HG03442 (cell line): ENCODE results near the gene LIN54.
"Not testable (repeated sequence)": the region's sequence is repeated elsewhere in the genome, so short reads cannot be mapped to it uniquely, and the experiment has no call there.

Experiments used
- ATAC-seq: cut with Tn5 transposase; IDR thresholded peaks from one replicate; pipeline ENCODE4 v1.9.1; 2021; ENCODE audit warnings: mild to moderate bottlenecking, moderate library complexity; ENCODE audit not compliant: unreplicated experiment

The LIN54 gene

GRCh38 chr4:83010522-83011318, at the start of gene LIN54:
LIN54 (minus strand) TSS chr4:83010823; CDS start chr4:82984844, 25,979 bp downstream.
- ATAC-seq, result peak; percentile 37

- no peak for ATAC-seq
Observed at GRCh38 chr4:83054928-83055327, 44.3 kb upstream of the LIN54 start.

- ATAC-seq, result not testable (repeated sequence)
Observed at GRCh38 chr4:83048781-83049180, 38.2 kb upstream of the LIN54 start.

GRCh38 chr4:83046693-83047473, 36.3 kb upstream of the LIN54 start:
- no peak for ATAC-seq

GRCh38 chr4:83043801-83044407, 33.3 kb upstream of the LIN54 start:
- ATAC-seq, result no peak

- not testable (repeated sequence) for ATAC-seq
Observed at GRCh38 chr4:83043157-83043556, 32.5 kb upstream of the LIN54 start.

- ATAC-seq, result no peak
Observed at GRCh38 chr4:83040269-83040668, 29.6 kb upstream of the LIN54 start.

- ATAC-seq, result no peak
Observed at GRCh38 chr4:83036991-83037665, 26.5 kb upstream of the LIN54 start.

- peak; percentile 99 for ATAC-seq
Observed at GRCh38 chr4:83034630-83035494, 24.2 kb upstream of the LIN54 start, which contains the start of gene COPS4. COPS4 (plus strand) TSS chr4:83035183; CDS start chr4:83035225, 42 bp downstream.

GRCh38 chr4:83029688-83030087, 19.1 kb upstream of the LIN54 start:
- no peak for ATAC-seq

- ATAC-seq, result no peak
Observed at GRCh38 chr4:83028976-83029375, 18.4 kb upstream of the LIN54 start.

GRCh38 chr4:83025563-83025962, 14.9 kb upstream of the LIN54 start:
- no peak for ATAC-seq

GRCh38 chr4:83024233-83024632, 13.6 kb upstream of the LIN54 start:
- no peak for ATAC-seq

- ATAC-seq, result not testable (repeated sequence)
Observed at GRCh38 chr4:83023599-83023998, 13.0 kb upstream of the LIN54 start.

GRCh38 chr4:83022724-83023450, 12.3 kb upstream of the LIN54 start:
- ATAC-seq, result no peak

GRCh38 chr4:83019794-83020494, 9.3 kb upstream of the LIN54 start:
- peak; percentile 85 for ATAC-seq

GRCh38 chr4:83013902-83014301, 3.3 kb upstream of the LIN54 start:
- no peak for ATAC-seq

- ATAC-seq, result no peak
Observed at GRCh38 chr4:83013420-83013867, 2.8 kb upstream of the LIN54 start.
